GM04504 (cell line): ENCODE results near the gene HLCS.
"Not testable (repeated sequence)": the region's sequence is repeated elsewhere in the genome, so short reads cannot be mapped to it uniquely, and the experiment has no call there.

Experiments
- DNase-seq: peaks from one replicate; pipeline ENCODE4 v3.0.0-alpha.2; 2012; ENCODE audit warnings: low read depth

HLCS gene

GRCh38 chr21:36955783-36956182 lies 10.7 kb downstream of the HLCS start:
- DNase-seq = no peak

- not testable (repeated sequence) for DNase-seq
Observed at GRCh38 chr21:36952331-36952730, 14.1 kb downstream of the HLCS start.

- no peak for DNase-seq
Observed at GRCh38 chr21:36949171-36950141, 17.0 kb downstream of the HLCS start.

GRCh38 chr21:36948686-36949085 lies 17.8 kb downstream of the HLCS start:
- DNase-seq = no peak

- no peak for DNase-seq
Observed at GRCh38 chr21:36946949-36947356, 19.5 kb downstream of the HLCS start.

GRCh38 chr21:36945496-36946138 lies 20.9 kb downstream of the HLCS start:
- no peak for DNase-seq

GRCh38 chr21:36936361-36937135 lies 29.9 kb downstream of the HLCS start:
- no peak for DNase-seq

- no peak for DNase-seq
Observed at GRCh38 chr21:36934864-36935420, 31.5 kb downstream of the HLCS start.

- DNase-seq = no peak
Observed at GRCh38 chr21:36932161-36932816, 34.2 kb downstream of the HLCS start.

- DNase-seq = no peak
Observed at GRCh38 chr21:36929622-36930021, 36.8 kb downstream of the HLCS start.

- no peak for DNase-seq
Observed at GRCh38 chr21:36928960-36929359, 37.5 kb downstream of the HLCS start.

- peak; percentile 91 for DNase-seq
Observed at GRCh38 chr21:36927719-36928117, 38.8 kb downstream of the HLCS start.

GRCh38 chr21:36926989-36927718 lies 39.3 kb downstream of the HLCS start:
- no peak for DNase-seq

- DNase-seq = no peak
Observed at GRCh38 chr21:36923270-36923669, 43.2 kb downstream of the HLCS start.

- DNase-seq = no peak
Observed at GRCh38 chr21:36922861-36923260, 43.6 kb downstream of the HLCS start.

GRCh38 chr21:36918291-36918690 lies 48.2 kb downstream of the HLCS start:
- no peak for DNase-seq

GRCh38 chr21:36917471-36918158 lies 48.9 kb downstream of the HLCS start:
- no peak for DNase-seq

- no peak for DNase-seq
Observed at GRCh38 chr21:36916718-36917117, 49.8 kb downstream of the HLCS start.

GRCh38 chr21:36915696-36916245 lies 50.7 kb downstream of the HLCS start:
- no peak for DNase-seq
